ENCODE measurements around the gene MPZL1. TPM values are rescaled to one million over a fixed set of nuclear protein-coding genes. Genes with fewer than 3 reads are reported as not detected.

Gene MPZL1
- total and polyA plus RNA-seq, 3 experiments from 2014 or later, result 8.2 to 17.9 (median 15.6) TPM

DNA sequence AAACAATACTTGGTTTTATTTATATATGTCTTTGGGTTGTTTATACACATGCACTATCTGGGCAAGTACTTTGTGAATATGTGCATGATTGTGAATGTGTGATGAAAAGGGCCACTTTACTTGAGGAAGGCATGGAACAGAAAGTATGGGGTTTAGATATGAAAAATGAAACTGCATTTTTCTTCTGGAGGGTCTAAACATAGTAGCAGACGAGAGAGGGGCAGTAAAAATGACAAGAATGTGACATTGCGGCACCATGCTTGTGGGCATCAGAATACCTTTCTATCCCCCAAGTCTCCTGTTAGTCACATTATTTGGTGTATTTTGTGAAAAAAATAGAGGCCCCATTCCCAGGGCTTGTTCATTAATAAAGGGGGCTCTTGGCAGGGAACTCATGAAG, 15.4 kb upstream of the MPZL1 start:
- peak overlapping the region in 5 of 8 donors; percentile 2 to 73 (median 8) for H3K27ac Mint-ChIP-seq
- no peak overlapping the region for H3K27ac ChIP-seq (ENCODE audit: low read depth, low read length)
- no peak for DNase-seq
- ChIA-PET POLR2A (interaction anchor here (1.0 kb wide), 1 partner anchor 10 kb away, joined by 6 read pairs; no protein-coding TSS in a partner anchor), CTCF (interaction anchor here (1.0 to 1.7 kb wide), 2 partner anchors 12 to 19 kb away, joined by 3 to 6 read pairs; no protein-coding TSS in a partner anchor)
- H3K27me3 Mint-ChIP-seq, result no peaks in the 10 kb centered on the region
- no peak overlapping the region for H3K4me3 Mint-ChIP-seq
- H3K9me3 Mint-ChIP-seq, result no peaks in the 10 kb centered on the region
- H3K4me1 Mint-ChIP-seq, result peaks cover 20 to 37% (median 28%) of the 10 kb centered on the region in 3 donors
- no peak overlapping the region for H3K4me3 ChIP-seq (ENCODE audit: low read length)
- H3K4me1 ChIP-seq (ENCODE audit: insufficient read depth, low read length), result no peaks in the 10 kb centered on the region
- no peaks in the 10 kb centered on the region for H3K9me3 ChIP-seq (ENCODE audit: low read length)
- H3K36me3 Mint-ChIP-seq, result peaks cover 11 to 60% (median 16%) of the 10 kb centered on the region in 3 donors
- no peaks in the 10 kb centered on the region for H3K27me3 ChIP-seq (ENCODE audit: insufficient read depth, low read length, poor library complexity, severe bottlenecking)
- H3K36me3 ChIP-seq (ENCODE audit: insufficient read depth, low read length), result peaks cover 33% of the 10 kb centered on the region

DNA sequence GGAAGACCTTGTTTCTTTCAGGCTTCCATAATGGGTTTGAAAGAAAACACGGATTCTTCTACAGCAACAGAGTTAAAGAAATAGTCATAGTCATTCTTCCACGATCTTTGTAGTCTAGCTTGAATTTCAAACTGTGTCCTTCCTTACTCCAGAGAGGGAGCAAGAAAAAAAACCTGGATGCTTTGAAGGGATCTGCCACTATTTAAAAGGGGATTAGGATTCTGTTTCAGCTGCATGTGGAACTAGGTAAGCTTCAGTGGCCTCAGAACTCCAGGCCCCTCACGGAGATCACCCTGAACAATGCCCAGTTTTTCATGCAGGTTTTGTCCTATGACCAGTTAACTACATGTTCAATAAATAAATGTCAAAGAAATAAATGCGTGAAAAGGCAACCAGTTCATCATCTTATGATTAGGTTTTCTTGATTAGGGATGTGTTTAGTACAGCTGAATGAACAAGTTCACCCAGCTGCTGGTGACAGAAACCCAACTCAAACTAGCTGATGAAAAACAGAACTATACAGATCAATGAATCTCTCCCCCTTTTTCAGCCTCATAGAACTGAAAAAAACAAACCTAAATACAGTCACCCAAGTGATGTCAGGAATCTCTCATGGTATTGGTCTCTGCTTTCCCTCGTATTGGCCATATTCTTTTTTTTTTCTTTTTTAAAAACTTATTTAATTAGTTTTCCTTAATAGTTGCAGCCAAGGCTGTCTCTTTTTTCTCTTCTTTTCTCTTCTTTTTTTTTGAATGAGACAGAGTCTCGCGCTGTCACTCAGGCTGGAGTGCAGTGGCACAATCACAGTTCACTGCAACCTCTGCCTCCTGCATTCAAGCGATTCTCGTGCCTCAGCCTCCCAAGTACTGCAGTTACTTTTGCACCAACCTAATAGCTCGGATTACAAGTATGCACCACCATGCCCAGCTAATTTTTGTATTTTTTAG, 14.6 kb upstream of the MPZL1 start:
- ChIA-PET POLR2A (interaction anchor here (1.0 kb wide), 1 partner anchor 9 kb away, joined by 6 read pairs; no protein-coding TSS in a partner anchor), CTCF (interaction anchor here (1.0 to 1.1 kb wide), 2 partner anchors 20 to 107 kb away, joined by 3 read pairs; no protein-coding TSS in a partner anchor)
- Histone ChIP-seq H3K4me3 (ENCODE audit: low read length) (no peak overlapping the region), H3K4me1 (ENCODE audit: insufficient read depth, low read length) (no peaks in the 10 kb centered on the region), H3K27ac (ENCODE audit: low read depth, low read length) (no peak overlapping the region), H3K27me3 (ENCODE audit: insufficient read depth, low read length, poor library complexity, severe bottlenecking) (no peaks in the 10 kb centered on the region), H3K36me3 (ENCODE audit: insufficient read depth, low read length) (peaks cover 26% of the 10 kb centered on the region), H3K9me3 (ENCODE audit: low read length) (no peaks in the 10 kb centered on the region)
- Mint-ChIP-seq H3K27me3 (no peaks in the 10 kb centered on the region), H3K36me3 (peaks cover 11 to 51% (median 16%) of the 10 kb centered on the region in 3 donors), H3K27ac (peak overlapping the region in 4 of 8 donors; percentile 4 to 81 (median 44)), H3K9me3 (no peaks in the 10 kb centered on the region), H3K4me1 (peaks cover 20 to 32% (median 28%) of the 10 kb centered on the region in 3 donors), H3K4me3 (no peak overlapping the region)
- no peak for DNase-seq

DNA sequence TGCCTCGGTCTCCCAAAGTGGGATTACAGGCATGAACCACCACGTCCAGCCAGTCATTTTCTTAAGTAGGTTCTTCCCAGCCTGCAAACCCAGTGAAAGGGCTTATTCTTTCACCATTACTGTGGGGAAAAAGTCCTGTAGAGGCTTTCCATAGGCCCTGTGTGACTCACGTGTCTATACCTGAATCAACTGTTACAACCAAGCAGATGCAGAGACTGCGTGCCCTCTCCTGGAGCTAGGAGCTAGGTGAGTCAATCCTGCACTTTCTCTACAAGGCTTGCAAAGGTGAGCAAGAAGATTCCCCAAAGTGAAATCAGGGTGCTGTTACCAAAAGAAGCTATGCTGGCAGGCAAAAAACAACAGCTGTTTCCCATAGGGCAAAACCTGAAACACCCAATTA, 13.8 kb upstream of the MPZL1 start:
- peaks cover 24% of the 10 kb centered on the region for H3K36me3 ChIP-seq (ENCODE audit: insufficient read depth, low read length)
- DNase-seq, result no peak
- Mint-ChIP-seq H3K9me3 (no peaks in the 10 kb centered on the region), H3K4me1 (peaks cover 19 to 32% (median 30%) of the 10 kb centered on the region in 3 donors), H3K4me3 (no peak overlapping the region), H3K27me3 (no peaks in the 10 kb centered on the region), H3K36me3 (peaks cover 9 to 46% (median 14%) of the 10 kb centered on the region in 3 donors), H3K27ac (peak overlapping the region in 7 of 8 donors; percentile 37 to 81 (median 60))
- H3K27ac ChIP-seq (ENCODE audit: low read depth, low read length), result no peak overlapping the region
- no peaks in the 10 kb centered on the region for H3K4me1 ChIP-seq (ENCODE audit: insufficient read depth, low read length)
- POLR2A ChIA-PET, result no interaction called here
- CTCF ChIA-PET, result interaction anchor here (0.6 to 1.1 kb wide), 2 partner anchors 107 to 109 kb away, joined by 3 read pairs; no protein-coding TSS in a partner anchor
- H3K27me3 ChIP-seq (ENCODE audit: insufficient read depth, low read length, poor library complexity, severe bottlenecking), result no peaks in the 10 kb centered on the region
- no peaks in the 10 kb centered on the region for H3K9me3 ChIP-seq (ENCODE audit: low read length)
- H3K4me3 ChIP-seq (ENCODE audit: low read length), result no peak overlapping the region

DNA sequence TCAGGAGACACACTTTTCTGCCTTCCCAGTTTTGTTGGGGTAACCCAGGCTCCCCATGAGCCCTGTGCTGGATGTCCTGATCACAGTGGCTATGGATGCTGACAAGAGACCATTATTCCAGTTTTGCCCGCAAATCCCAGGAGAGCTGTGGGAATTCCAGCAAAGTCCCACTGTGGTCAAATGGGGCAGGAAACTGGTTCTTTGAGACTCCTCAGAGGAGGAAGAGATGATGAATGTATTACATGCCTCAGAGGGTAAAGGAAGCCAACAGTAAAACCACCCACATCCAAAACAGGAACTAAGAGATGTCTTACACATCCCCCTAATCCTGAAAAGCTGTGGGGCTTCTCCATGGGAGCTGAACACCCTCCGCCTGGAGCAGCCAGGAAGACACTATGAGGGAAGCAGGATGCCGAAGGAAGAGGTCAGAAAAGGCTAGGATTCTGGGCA, 12.8 kb upstream of the MPZL1 start:
- Mint-ChIP-seq H3K36me3 (peaks cover 0 to 38% (median 10%) of the 10 kb centered on the region in 3 donors), H3K9me3 (no peaks in the 10 kb centered on the region), H3K27me3 (no peaks in the 10 kb centered on the region), H3K27ac (peak overlapping the region; percentile 24 to 94 (median 68)), H3K4me1 (peaks cover 15 to 31% (median 29%) of the 10 kb centered on the region in 3 donors), H3K4me3 (no peak overlapping the region)
- DNase-seq, result no peak
- Histone ChIP-seq H3K27me3 (ENCODE audit: insufficient read depth, low read length, poor library complexity, severe bottlenecking) (no peaks in the 10 kb centered on the region), H3K9me3 (ENCODE audit: low read length) (no peaks in the 10 kb centered on the region), H3K4me3 (ENCODE audit: low read length) (no peak overlapping the region), H3K27ac (ENCODE audit: low read depth, low read length) (no peak overlapping the region), H3K4me1 (ENCODE audit: insufficient read depth, low read length) (peaks cover 9% of the 10 kb centered on the region), H3K36me3 (ENCODE audit: insufficient read depth, low read length) (peaks cover 15% of the 10 kb centered on the region)
- CTCF ChIA-PET, result no interaction called here
- POLR2A ChIA-PET, result no interaction called here

DNA sequence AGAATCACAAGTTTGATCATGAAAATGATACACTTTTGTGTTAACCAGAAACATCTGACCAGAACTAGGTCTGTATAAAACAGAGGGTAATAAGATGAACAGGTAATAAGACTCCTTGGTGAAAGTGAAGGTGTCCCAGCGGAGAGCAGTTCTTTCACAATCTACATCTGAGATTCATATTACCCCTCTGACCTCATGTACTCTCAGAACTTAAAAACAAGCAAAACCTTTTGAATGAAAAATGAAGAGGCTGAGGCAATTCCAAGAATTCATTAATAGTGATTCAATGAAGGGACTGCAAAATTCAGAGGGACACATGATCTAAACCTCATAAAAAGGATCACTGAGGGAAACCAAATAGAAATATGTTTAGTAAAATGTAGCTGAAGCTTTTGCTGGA, 10.9 kb upstream of the MPZL1 start:
- H3K27me3 Mint-ChIP-seq, result peaks cover 0 to 14% of the 10 kb centered on the region in 2 donors
- H3K4me3 Mint-ChIP-seq, result peak overlapping the region in 1 of 7 donors; percentile 30
- DNase-seq, result no peak
- H3K36me3 Mint-ChIP-seq, result peaks cover 0 to 29% (median 3%) of the 10 kb centered on the region in 3 donors
- no peaks in the 10 kb centered on the region for H3K9me3 ChIP-seq (ENCODE audit: low read length)
- ChIA-PET POLR2A (interaction anchor here (1.3 kb wide), 1 partner anchor 18 kb away, joined by 4 read pairs; no protein-coding TSS in a partner anchor), CTCF (interaction anchor here (1.6 kb wide), 1 partner anchor 110 kb away, joined by 6 read pairs; no protein-coding TSS in a partner anchor)
- H3K4me3 ChIP-seq (ENCODE audit: low read length), result no peak overlapping the region
- peak overlapping the region in 2 of 8 donors; percentile 24 to 90 for H3K27ac Mint-ChIP-seq
- H3K36me3 ChIP-seq (ENCODE audit: insufficient read depth, low read length), result no peaks in the 10 kb centered on the region
- H3K4me1 ChIP-seq (ENCODE audit: insufficient read depth, low read length), result peaks cover 9% of the 10 kb centered on the region
- H3K27ac ChIP-seq (ENCODE audit: low read depth, low read length), result no peak overlapping the region
- H3K27me3 ChIP-seq (ENCODE audit: insufficient read depth, low read length, poor library complexity, severe bottlenecking), result no peaks in the 10 kb centered on the region
- H3K9me3 Mint-ChIP-seq, result peaks cover 0 to 7% (median 3%) of the 10 kb centered on the region in 5 donors
- peaks cover 21 to 39% (median 34%) of the 10 kb centered on the region in 3 donors for H3K4me1 Mint-ChIP-seq

DNA sequence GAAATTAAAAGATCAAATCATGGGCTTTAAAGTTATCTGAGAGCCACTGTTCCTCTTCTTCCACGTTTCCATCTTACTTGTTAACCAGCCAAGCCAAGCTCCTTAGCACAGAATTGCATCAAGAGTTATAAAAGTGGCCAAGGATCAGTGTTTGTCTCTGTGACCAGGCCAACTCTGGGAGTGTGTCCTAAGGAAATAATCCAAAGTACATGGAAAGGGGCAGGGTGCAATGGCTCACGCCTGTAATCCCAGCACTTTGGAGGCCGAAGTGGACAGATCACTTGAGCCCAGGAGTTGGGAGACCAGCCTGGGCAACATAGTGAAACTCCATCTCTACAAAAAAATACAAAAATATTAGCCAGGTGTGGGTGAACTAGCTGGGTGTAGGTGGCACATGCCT, 10.0 kb upstream of the MPZL1 start:
- peaks cover 0 to 7% (median 3%) of the 10 kb centered on the region in 5 donors for H3K9me3 Mint-ChIP-seq
- POLR2A ChIA-PET, result interaction anchor here (1.3 kb wide), 1 partner anchor 19 kb away, joined by 4 read pairs; no protein-coding TSS in a partner anchor
- Histone ChIP-seq H3K4me3 (ENCODE audit: low read length) (no peak overlapping the region), H3K27me3 (ENCODE audit: insufficient read depth, low read length, poor library complexity, severe bottlenecking) (no peaks in the 10 kb centered on the region), H3K27ac (ENCODE audit: low read depth, low read length) (no peak overlapping the region), H3K36me3 (ENCODE audit: insufficient read depth, low read length) (no peaks in the 10 kb centered on the region), H3K4me1 (ENCODE audit: insufficient read depth, low read length) (peaks cover 9% of the 10 kb centered on the region), H3K9me3 (ENCODE audit: low read length) (no peaks in the 10 kb centered on the region)
- CTCF ChIA-PET, result interaction anchor here (0.6 to 1.6 kb wide), 3 partner anchors 24 to 111 kb away, joined by 3 to 6 read pairs (median 3); no protein-coding TSS in a partner anchor
- DNase-seq, result no peak
- H3K4me1 Mint-ChIP-seq, result peaks cover 23 to 42% (median 33%) of the 10 kb centered on the region in 3 donors
- H3K4me3 Mint-ChIP-seq, result peak overlapping the region in 1 of 7 donors; percentile 30
- H3K27me3 Mint-ChIP-seq, result peaks cover 0 to 14% of the 10 kb centered on the region in 2 donors
- peaks cover 0 to 21% (median 0%) of the 10 kb centered on the region in 3 donors for H3K36me3 Mint-ChIP-seq
- peak overlapping the region in 3 of 8 donors; percentile 51 to 90 (median 78) for H3K27ac Mint-ChIP-seq

DNA sequence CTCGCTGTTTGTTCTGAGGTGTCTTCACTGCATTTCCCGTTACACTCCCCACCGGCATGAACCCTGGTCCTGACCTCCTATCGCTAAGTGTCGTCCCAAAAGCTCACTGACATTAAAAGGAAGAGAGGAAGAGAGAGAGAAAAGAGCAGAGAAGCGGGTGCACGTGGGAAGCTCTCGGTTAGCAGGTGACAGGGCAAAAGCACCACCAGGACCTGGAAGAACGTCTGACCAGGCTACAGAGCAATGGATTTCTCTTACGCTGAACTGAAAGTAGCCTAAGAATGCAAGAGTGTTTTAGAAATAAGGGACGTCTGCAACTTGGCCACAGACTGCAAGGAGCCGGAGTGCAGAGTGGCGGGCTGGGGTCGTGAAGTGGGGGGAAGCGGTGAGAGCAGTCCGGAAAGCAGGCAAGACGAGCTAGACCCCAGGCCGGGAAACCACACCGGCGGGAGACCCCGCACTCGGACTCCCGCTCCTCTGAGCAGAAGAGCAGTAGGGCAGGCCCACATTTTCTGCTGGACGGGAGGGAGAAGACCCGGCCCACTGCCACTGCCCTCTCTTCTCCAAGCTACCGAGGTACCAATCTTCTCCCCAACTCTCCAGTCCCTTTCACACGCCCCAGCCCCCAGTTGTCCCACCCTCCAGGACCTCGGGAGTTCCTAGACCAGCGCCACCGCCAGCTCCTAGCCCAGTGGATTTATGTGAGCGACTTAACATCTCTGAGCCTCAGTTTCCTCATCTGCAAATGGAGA, 8.3 kb upstream of the MPZL1 start:
- H3K36me3 Mint-ChIP-seq, result peaks cover 0 to 13% (median 0%) of the 10 kb centered on the region in 3 donors
- peaks cover 0 to 14% of the 10 kb centered on the region in 2 donors for H3K27me3 Mint-ChIP-seq
- peaks cover 0 to 7% (median 3%) of the 10 kb centered on the region in 5 donors for H3K9me3 Mint-ChIP-seq
- peak overlapping the region; percentile 31 to 93 (median 86) for H3K27ac Mint-ChIP-seq
- peak overlapping the region; percentile 93 for H3K4me3 ChIP-seq (ENCODE audit: low read length)
- CTCF ChIA-PET, result interaction anchor here (0.5 to 1.7 kb wide), 6 partner anchors 19 to 113 kb away, joined by 3 to 6 read pairs (median 3); no protein-coding TSS in a partner anchor
- no peaks in the 10 kb centered on the region for H3K36me3 ChIP-seq (ENCODE audit: insufficient read depth, low read length)
- H3K4me1 ChIP-seq (ENCODE audit: insufficient read depth, low read length), result peaks cover 11% of the 10 kb centered on the region
- H3K4me3 Mint-ChIP-seq, result peak overlapping the region; percentile 83 to 96 (median 89)
- H3K9me3 ChIP-seq (ENCODE audit: low read length), result no peaks in the 10 kb centered on the region
- peaks cover 24 to 45% (median 33%) of the 10 kb centered on the region in 3 donors for H3K4me1 Mint-ChIP-seq
- no peaks in the 10 kb centered on the region for H3K27me3 ChIP-seq (ENCODE audit: insufficient read depth, low read length, poor library complexity, severe bottlenecking)
- POLR2A ChIA-PET, result interaction anchor here (2.3 kb wide), 1 partner anchor 10 kb away, joined by 10 read pairs; no protein-coding TSS in a partner anchor
- peak overlapping the region; percentile 71 for H3K27ac ChIP-seq (ENCODE audit: low read depth, low read length)
- peak in 2 of 5 donors; percentile 5 to 27 for DNase-seq

Data from CD8-positive, alpha-beta memory T cell (primary cell).